ENCODE measurements around the gene DNASE1L2.
"Not testable (repeated sequence)": the region's sequence is repeated elsewhere in the genome, so short reads cannot be mapped to it uniquely, and the experiment has no call there.

The DNASE1L2 gene

GRCh38 chr16:2203119-2203688 lies 33.0 kb upstream of the DNASE1L2 start:
- not testable (repeated sequence) for DNase-seq (ENCODE audit: low read depth, low spot score)

- DNase-seq (ENCODE audit: low read depth, low spot score) = no peak
These were observed 31.7 kb upstream of the DNASE1L2 start for GRCh38 chr16:2204416-2205103.

- peak; percentile 85 for DNase-seq (ENCODE audit: low read depth, low spot score)
These were observed 30.9 kb upstream of the DNASE1L2 start, which contains the start of gene MLST8 for GRCh38 chr16:2205104-2205966. Gene MLST8 (plus strand): TSS chr16:2205454. CDS start chr16:2206086, 632 bp downstream.

- DNase-seq (ENCODE audit: low read depth, low spot score) = no peak
These were observed 30.3 kb upstream of the DNASE1L2 start for GRCh38 chr16:2205967-2206313.

- DNase-seq (ENCODE audit: low read depth, low spot score) = no peak
These were observed 29.8 kb upstream of the DNASE1L2 start for GRCh38 chr16:2206420-2206779.

- no peak for DNase-seq (ENCODE audit: low read depth, low spot score)
These were observed 29.3 kb upstream of the DNASE1L2 start for GRCh38 chr16:2206780-2207433.

- DNase-seq (ENCODE audit: low read depth, low spot score) = no peak
These were observed 28.4 kb upstream of the DNASE1L2 start for GRCh38 chr16:2207872-2208271.

GRCh38 chr16:2208308-2208707 lies 27.9 kb upstream of the DNASE1L2 start:
- DNase-seq (ENCODE audit: low read depth, low spot score) = no peak

- no peak for DNase-seq (ENCODE audit: low read depth, low spot score)
These were observed 27.5 kb upstream of the DNASE1L2 start for GRCh38 chr16:2208772-2209171.

GRCh38 chr16:2209258-2210008 lies 26.8 kb upstream of the DNASE1L2 start:
- no peak for DNase-seq (ENCODE audit: low read depth, low spot score)

GRCh38 chr16:2210009-2210332 lies 26.3 kb upstream of the DNASE1L2 start:
- no peak for DNase-seq (ENCODE audit: low read depth, low spot score)

GRCh38 chr16:2210386-2211365 lies 25.6 kb upstream of the DNASE1L2 start, which contains the start of gene BRICD5:
Gene BRICD5 (minus strand): TSS chr16:2210863. CDS start chr16:2210833, 30 bp downstream.
- DNase-seq (ENCODE audit: low read depth, low spot score) = no peak

- DNase-seq (ENCODE audit: low read depth, low spot score) = no peak
These were observed 24.3 kb upstream of the DNASE1L2 start for GRCh38 chr16:2211923-2212347.

- no peak for DNase-seq (ENCODE audit: low read depth, low spot score)
These were observed 23.6 kb upstream of the DNASE1L2 start for GRCh38 chr16:2212362-2213324.

GRCh38 chr16:2213817-2214718 lies 22.2 kb upstream of the DNASE1L2 start:
- no peak for DNase-seq (ENCODE audit: low read depth, low spot score)

GRCh38 chr16:2214719-2214968 lies 21.6 kb upstream of the DNASE1L2 start, which contains the start of gene PGP:
Gene PGP (minus strand): TSS chr16:2214840. CDS start chr16:2214777, 63 bp downstream.
- DNase-seq (ENCODE audit: low read depth, low spot score) = no peak

GRCh38 chr16:2216330-2216729 lies 19.9 kb upstream of the DNASE1L2 start:
- no peak for DNase-seq (ENCODE audit: low read depth, low spot score)

Measured in activated CD4-positive, CD25-positive, alpha-beta regulatory T cell treated with anti-CD3 and anti-CD28 coated beads, Interleukin-2, amount 50 U/mL, for 16 hours (primary cell).